ENCODE data around the gene PDE6H.

Gene PDE6H

GRCh38 chr12:14972816-14973215 lies at the start of gene PDE6H:
Gene PDE6H, plus strand, starts transcription at chr12:14973042. Its CDS starts 4,971 bp downstream, at chr12:14978013.
- no peak for DNase-seq (ENCODE audit: low read depth in 3 of 3)

GRCh38 chr12:14923944-14924343 lies 48.9 kb upstream of the PDE6H start:
- DNase-seq (ENCODE audit: low read depth in 3 of 3), result no peak

DNA sequence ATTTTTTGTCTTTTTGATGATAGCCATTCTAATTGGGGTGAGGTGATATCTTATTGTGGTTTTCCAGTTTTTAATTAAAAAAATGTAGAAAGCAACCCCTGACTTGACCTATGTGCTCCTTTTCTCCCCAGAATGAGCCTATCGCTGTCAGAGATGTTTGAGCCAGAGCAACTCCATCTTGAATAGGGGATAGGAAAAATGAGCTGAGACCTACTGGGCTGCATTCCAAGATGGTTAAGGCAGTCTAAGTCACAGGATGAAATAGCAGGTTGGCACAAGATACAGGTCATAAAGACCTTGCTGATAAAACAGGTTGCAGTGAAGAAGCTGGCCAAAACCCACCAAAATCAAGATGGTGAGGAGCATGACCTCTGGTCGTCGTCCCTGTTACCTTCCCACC lies 48.3 kb upstream of the PDE6H start:
- no peak for DNase-seq (ENCODE audit: low read depth in 3 of 3)

GRCh38 chr12:14927267-14927666 lies 45.6 kb upstream of the PDE6H start:
- DNase-seq (ENCODE audit: low read depth in 3 of 3), result no peak

DNA sequence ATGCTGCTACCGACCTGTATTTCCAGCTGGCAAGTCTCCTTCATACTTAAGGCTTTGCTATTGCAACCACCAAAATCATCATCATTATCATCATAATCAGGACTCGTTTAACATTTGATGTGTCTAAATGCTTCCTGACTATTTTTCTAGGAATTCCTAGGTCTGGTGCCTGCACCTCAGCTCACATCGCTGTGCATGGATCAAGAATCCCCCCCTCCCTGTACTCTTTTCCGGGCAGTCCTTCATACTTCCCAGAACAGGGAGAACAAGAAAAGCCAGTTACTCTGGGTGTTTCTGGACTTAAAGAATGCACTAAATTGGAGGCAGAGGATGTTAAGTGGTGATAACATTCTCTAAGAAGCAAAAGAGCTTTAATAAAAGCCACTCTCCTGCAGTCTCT lies 43.9 kb upstream of the PDE6H start:
- DNase-seq (ENCODE audit: low read depth in 3 of 3), result no peak

- no peak for DNase-seq (ENCODE audit: low read depth in 3 of 3)
Observed at GRCh38 chr12:14930299-14930698, 42.5 kb upstream of the PDE6H start.

GRCh38 chr12:14931359-14931758 lies 41.5 kb upstream of the PDE6H start:
- no peak for DNase-seq (ENCODE audit: low read depth in 3 of 3)

GRCh38 chr12:14931791-14932560 lies 40.9 kb upstream of the PDE6H start:
- no peak for DNase-seq (ENCODE audit: low read depth in 3 of 3)

DNA sequence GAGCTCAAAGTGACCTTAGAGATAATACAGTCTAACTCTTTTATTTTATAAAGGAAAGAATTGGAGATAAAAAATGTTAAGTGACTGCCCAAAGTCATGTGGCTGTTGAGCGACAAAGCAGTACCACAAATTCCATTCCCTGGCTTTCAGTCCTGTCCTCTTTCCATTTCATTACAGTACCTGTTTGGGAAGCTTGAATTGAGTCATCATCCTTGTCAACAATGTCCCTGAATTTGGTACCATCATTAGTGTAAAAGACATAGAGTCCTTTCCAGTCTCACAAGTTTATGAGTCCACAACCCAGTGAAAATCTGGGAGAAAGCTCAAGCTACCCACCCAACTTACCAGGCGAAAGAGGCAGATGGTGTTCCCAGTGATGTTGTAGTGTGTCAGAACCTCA lies 38.3 kb upstream of the PDE6H start:
- no peak for DNase-seq (ENCODE audit: low read depth in 3 of 3)

- no peak for DNase-seq (ENCODE audit: low read depth in 3 of 3)
Observed at GRCh38 chr12:14935031-14935430, 37.8 kb upstream of the PDE6H start.

DNA sequence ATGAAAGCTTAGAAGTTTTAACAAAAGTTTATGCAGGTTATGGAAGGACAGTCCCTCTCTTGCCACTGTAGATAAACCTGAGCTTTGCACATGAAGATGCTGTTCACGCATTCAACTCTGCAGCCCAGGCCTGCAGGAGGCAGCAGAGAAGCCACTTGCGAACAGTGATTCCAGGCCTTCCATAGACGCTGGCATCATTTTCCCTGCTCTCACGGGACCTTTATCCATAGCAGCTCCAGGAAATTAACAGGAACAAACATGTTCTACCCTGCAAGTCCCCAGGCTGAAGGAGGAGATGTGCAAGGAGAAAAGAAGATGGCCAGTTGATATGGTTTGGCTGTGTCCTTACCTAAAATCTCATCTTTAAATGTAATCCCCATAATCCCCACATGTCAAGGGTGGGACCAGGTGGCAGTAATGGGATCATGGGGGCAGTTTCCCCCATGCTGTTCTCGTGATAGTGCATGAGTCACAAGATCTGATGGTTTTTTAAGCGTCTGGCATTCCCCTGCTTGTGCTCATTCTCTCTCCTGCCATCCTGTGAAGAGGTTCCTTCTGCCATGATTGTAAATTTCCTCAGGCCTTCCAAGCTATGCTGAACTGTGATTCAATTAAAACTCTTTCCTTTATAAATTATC lies 36.5 kb upstream of the PDE6H start:
- DNase-seq (ENCODE audit: low read depth in 3 of 3), result no peak

GRCh38 chr12:14937014-14937413 lies 35.8 kb upstream of the PDE6H start:
- no peak for DNase-seq (ENCODE audit: low read depth in 3 of 3)

- no peak for DNase-seq (ENCODE audit: low read depth in 3 of 3)
Observed at GRCh38 chr12:14937689-14938088, 35.2 kb upstream of the PDE6H start.

GRCh38 chr12:14938301-14938700 lies 34.5 kb upstream of the PDE6H start, which contains the start of gene ERP27:
Gene ERP27, minus strand, starts transcription at chr12:14938537. Its CDS starts 29 bp downstream, at chr12:14938508.
- DNase-seq (ENCODE audit: low read depth in 3 of 3), result no peak

- DNase-seq (ENCODE audit: low read depth in 3 of 3), result no peak
Observed at GRCh38 chr12:14941369-14941768, 31.5 kb upstream of the PDE6H start.

DNA sequence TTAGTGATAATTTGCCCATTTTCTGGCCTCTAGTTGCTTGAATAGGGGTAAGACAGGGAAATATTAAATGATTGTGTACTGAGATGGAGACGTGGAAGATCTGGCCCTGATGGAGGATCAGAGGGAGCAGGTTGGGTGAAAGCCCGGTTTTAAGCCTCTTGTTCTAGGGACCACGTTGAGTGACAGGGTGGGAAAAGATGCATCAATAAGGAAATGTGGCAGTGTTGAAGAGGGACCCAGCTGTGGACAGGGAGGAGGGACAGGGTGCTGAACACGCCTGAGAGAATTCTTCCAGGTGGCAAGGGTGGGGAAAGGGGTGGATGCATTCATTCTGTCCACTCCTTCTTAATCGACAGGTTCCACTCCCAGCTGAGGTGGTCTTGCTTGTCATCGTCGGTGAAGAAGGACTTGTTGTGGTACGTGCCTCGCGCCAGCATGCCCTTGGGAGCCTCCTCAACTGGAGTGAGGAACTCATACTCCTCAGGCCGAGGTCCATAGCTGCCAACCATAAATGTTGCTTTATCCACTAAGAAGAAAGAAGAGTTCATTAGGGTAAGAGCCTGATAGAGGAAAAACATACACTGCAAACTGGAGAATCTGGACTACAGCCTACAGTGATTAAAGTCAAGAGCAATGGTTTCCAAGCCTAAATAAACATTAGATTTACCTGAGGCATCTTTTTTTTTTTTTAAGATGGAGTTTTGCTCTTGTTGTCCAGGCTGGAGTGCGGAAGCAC lies 30.5 kb upstream of the PDE6H start:
- DNase-seq (ENCODE audit: low read depth in 3 of 3), result no peak

- no peak for DNase-seq (ENCODE audit: low read depth in 3 of 3)
Observed at GRCh38 chr12:14946162-14946561, 26.7 kb upstream of the PDE6H start.

- no peak for DNase-seq (ENCODE audit: low read depth in 3 of 3)
Observed at GRCh38 chr12:14946861-14947260, 26.0 kb upstream of the PDE6H start.

DNA sequence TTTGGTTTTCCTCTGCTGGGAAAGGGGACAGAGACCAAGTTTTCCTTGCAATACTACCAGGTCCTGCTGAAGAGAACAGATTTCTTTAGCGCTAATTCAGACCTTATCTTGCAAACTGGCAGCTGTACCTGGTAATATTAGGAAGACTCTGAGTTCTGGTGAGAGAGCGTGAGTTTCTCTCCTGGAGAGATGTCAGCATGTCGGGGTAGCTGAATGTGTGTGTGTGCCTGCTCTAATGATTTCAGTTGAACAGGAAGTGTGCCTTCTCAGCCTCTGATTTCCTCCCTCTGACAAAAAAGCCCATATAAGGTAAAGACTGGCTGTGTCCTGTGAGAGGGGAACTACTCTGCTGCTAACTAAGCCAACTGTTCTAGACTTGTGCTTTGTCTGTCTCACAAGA lies 24.2 kb upstream of the PDE6H start:
- no peak for DNase-seq (ENCODE audit: low read depth in 3 of 3)

GRCh38 chr12:14949631-14950030 lies 23.2 kb upstream of the PDE6H start:
- DNase-seq (ENCODE audit: low read depth in 3 of 3), result no peak

DNA sequence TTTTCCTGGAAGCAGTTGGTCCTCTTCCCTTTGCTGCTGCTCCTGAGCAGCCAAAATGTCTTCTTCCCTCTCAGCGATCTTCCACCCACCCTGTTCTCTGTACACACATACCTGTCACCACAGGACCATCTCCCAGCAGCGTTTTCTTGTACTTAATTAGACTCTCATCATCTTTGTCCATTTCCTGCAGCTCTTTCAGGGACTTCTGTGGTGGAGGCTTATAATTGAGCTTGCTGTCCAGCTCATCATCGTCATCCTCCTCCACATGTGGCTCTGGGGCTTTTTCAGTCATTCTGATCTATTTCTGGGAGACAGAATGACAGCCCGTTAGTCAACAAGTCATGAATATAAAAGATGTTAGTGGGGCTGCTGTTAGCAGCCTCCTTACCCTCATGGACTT lies 22.4 kb upstream of the PDE6H start:
- no peak for DNase-seq (ENCODE audit: low read depth in 3 of 3)

- DNase-seq (ENCODE audit: low read depth in 3 of 3), result no peak
Observed at GRCh38 chr12:14950982-14951746, 21.7 kb upstream of the PDE6H start.

Data from stimulated activated CD4-positive, alpha-beta T cell treated with anti-CD3 and anti-CD28 coated beads, TNF-alpha, amount 100 ng/mL, for 48 hours (primary cell).